ENCODE data around the gene SDC1. TPM values are rescaled to one million over a fixed set of nuclear protein-coding genes. Genes with fewer than 3 reads are reported as not detected.
"Not testable (repeated sequence)": the region's sequence is repeated elsewhere in the genome, so short reads cannot be mapped to it uniquely, and the experiment has no call there.

SDC1 gene
- polyA plus RNA-seq, 3 donors, result not detected

GRCh38 chr2:20247084-20247483 is 22.2 kb upstream of the SDC1 start:
- H3K27me3 ChIP-seq (ENCODE audit: control insufficient read depth in 2 of 2, insufficient read depth in 2 of 2, low read length in 2 of 2), result no peaks in the 10 kb centered on the region
- Mint-ChIP-seq H3K27me3 (ENCODE audit: low read depth in 3 of 3) (peaks cover 0 to 8% (median 6%) of the 10 kb centered on the region in 3 donors), H3K36me3 (peaks cover 41 to 54% of the 10 kb centered on the region in 2 donors), H3K9me3 (no peaks in the 10 kb centered on the region), H3K27ac (no peak overlapping the region), H3K4me3 (no peak overlapping the region), H3K4me1 (peaks cover under 1% of the 10 kb centered on the region)
- no peaks in the 10 kb centered on the region for H3K79me2 ChIP-seq (ENCODE audit: insufficient read depth, low read length)
- H3K4me1 ChIP-seq (ENCODE audit: control insufficient read depth in 1 of 2, insufficient read depth in 2 of 2, low read length in 2 of 2), result peaks cover under 1 to 2% of the 10 kb centered on the region in 2 donors
- H3K36me3 ChIP-seq (replicated peaks in 1 of 2; ENCODE audit: control insufficient read depth in 1 of 2, insufficient read depth in 2 of 2, low read length in 2 of 2), result peaks cover 49 to 54% of the 10 kb centered on the region in 2 donors
- H3K4me2 ChIP-seq (replicated peaks; ENCODE audit: extremely low read depth, low read length, poor library complexity, severe bottlenecking), result no peak overlapping the region
- peaks cover 4% of the 10 kb centered on the region for H4K20me1 ChIP-seq (ENCODE audit: insufficient read depth, low read length)
- no peak for TF ChIP-seq CTCF (IDR thresholded peaks at IDR 0.05)
- WGBS (ENCODE audit: insufficient coverage), result 100% methylated on average over 1 of the region's 1 CpG
- no peak overlapping the region for H3K9ac ChIP-seq (ENCODE audit: insufficient read depth, low read length, poor library complexity, severe bottlenecking)
- no peaks in the 10 kb centered on the region for H3K9me3 ChIP-seq (replicated peaks in 1 of 2; ENCODE audit: control insufficient read depth in 1 of 2, insufficient read depth in 1 of 2, low read length in 2 of 2)
- DNase-seq, result no peak
- H3K27ac ChIP-seq (ENCODE audit: low read depth in 1 of 2, low read length in 2 of 2), result no peak overlapping the region
- H2AFZ ChIP-seq (ENCODE audit: insufficient read depth, low read depth, low read length, poor library complexity, severe bottlenecking), result no peak overlapping the region
- no peak overlapping the region for H3K4me3 ChIP-seq (replicated peaks in 1 of 3; ENCODE audit: low read depth in 2 of 3, low read length in 3 of 3)
- intact Hi-C loops (cut with micrococcal nuclease), result no loop called here

- DNase-seq; H3K4me2 ChIP-seq (replicated peaks; ENCODE audit: extremely low read depth, low read length, poor library complexity, severe bottlenecking); H3K4me1 Mint-ChIP-seq; H4K20me1 ChIP-seq (ENCODE audit: insufficient read depth, low read length); intact Hi-C loops (cut with micrococcal nuclease); H3K4me3 ChIP-seq (replicated peaks in 1 of 3; ENCODE audit: low read depth in 2 of 3, low read length in 3 of 3); H3K4me3 Mint-ChIP-seq; H3K79me2 ChIP-seq (ENCODE audit: insufficient read depth, low read length); H3K4me1 ChIP-seq (ENCODE audit: control insufficient read depth in 1 of 2, insufficient read depth in 2 of 2, low read length in 2 of 2); H2AFZ ChIP-seq (ENCODE audit: insufficient read depth, low read depth, low read length, poor library complexity, severe bottlenecking); H3K9me3 ChIP-seq (replicated peaks in 1 of 2; ENCODE audit: control insufficient read depth in 1 of 2, insufficient read depth in 1 of 2, low read length in 2 of 2); H3K9me3 Mint-ChIP-seq; H3K27me3 ChIP-seq (ENCODE audit: control insufficient read depth in 2 of 2, insufficient read depth in 2 of 2, low read length in 2 of 2); H3K27ac ChIP-seq (ENCODE audit: low read depth in 1 of 2, low read length in 2 of 2); H3K9ac ChIP-seq (ENCODE audit: insufficient read depth, low read length, poor library complexity, severe bottlenecking): not testable (repeated sequence)
- H3K36me3 Mint-ChIP-seq, result peaks cover 11 to 23% of the 10 kb centered on the region in 2 donors
- peaks cover 15 to 19% of the 10 kb centered on the region in 2 donors for H3K36me3 ChIP-seq (replicated peaks in 1 of 2; ENCODE audit: control insufficient read depth in 1 of 2, insufficient read depth in 2 of 2, low read length in 2 of 2)
- 94% methylated on average over 2 of the region's 5 CpGs for WGBS (ENCODE audit: insufficient coverage)
- H3K27ac Mint-ChIP-seq, result peak overlapping the region in 1 of 7 donors; percentile 70
- peaks cover 2 to 14% (median 13%) of the 10 kb centered on the region in 3 donors for H3K27me3 Mint-ChIP-seq (ENCODE audit: low read depth in 3 of 3)
Measured at GRCh38 chr2:20243637-20244036, 18.7 kb upstream of the SDC1 start.

Data from CD14-positive monocyte (primary cell).